Brain pericyte (primary cell): ENCODE results near the gene TRPM3.
"Not testable (repeated sequence)": the region's sequence is repeated elsewhere in the genome, so short reads cannot be mapped to it uniquely, and the experiment has no call there.

ENCODE experiments used
- DNase-seq: peaks from one replicate; pipeline ENCODE4 v3.0.0-alpha.2; 2012; ENCODE audit warnings: low read depth, low spot score

Gene TRPM3

DNA sequence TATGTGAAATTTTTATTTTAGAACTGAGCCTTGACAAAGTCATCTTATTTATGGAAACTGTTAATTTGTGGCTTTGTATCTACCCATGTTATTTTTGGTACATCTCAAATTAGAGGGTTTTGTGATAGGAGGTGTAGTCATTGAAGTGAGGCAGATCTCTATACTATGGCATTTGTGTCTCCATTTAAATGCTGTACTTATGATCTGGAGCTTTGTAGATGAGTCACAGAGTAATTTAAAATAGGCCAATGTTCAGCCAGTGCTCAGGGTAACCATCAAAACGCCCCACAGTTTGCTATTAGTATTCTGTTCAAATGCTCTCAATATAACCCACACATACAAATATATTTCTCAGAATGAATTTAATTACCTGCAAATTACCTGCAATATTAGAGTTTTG lies 355.5 kb downstream of the TRPM3 start:
- DNase-seq: no peak

DNA sequence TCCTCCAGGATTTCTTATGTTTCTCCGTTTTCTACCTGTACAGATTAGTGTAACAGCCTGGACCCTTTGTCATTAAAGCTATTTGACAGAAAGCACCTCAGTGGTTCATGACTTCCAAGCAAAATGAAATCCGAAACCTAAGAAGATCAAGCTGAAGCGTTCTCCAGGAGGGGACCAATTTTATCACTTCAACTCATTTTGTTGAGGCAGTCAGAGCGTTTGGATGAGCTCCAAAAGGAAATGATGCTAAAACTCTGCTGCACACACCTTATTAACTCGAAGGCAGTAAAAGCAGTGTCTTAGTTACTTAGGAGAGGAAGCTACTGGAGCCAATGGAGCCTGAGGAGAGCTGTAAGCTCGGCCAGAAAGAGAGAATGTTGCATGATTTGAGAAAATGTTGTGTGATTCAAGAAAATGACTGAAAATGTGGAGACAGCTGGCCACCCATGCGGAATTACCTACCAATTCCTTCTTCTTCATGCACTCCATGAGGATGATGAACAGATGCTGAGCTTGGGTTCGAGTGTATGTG lies 360.2 kb downstream of the TRPM3 start:
- no peak for DNase-seq

DNA sequence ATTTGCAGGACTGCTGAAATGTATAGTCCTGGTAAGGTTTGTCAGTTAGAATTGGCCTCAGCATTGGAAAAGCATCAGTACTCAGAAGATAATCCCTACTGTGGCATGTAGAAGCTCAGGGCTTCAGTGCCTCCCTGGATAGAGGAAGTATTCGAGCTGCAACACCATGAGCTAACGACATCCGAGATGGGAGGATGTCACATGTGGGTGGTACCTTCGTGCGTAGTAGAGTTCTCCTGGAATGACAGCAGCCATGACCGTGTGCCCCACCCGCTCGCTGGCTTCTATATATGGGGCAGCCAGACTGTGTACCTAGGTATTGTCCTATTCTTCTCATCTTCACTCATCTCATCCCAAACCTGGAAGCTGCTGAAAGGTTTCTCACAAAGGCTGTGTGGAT lies 361.2 kb downstream of the TRPM3 start:
- DNase-seq: no peak

DNA sequence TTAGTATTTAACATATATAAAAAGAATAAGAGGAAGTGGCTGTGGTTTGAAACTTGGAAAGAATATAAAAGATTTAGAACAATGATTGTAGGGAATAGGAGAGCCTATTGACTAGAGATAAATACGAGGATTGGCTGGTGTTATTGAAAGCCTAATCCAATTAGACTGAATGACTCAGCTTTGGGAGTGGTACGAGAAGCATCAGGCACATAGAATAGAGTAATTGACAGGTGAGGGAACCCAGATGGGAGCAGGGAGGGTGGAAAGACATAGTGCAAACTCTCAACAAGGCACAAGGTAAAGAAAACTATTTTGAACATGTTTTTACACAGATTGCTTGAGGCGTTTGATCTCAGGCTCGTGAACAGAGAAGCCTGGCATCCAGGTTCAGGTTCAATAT lies 368.1 kb downstream of the TRPM3 start:
- DNase-seq: no peak

DNA sequence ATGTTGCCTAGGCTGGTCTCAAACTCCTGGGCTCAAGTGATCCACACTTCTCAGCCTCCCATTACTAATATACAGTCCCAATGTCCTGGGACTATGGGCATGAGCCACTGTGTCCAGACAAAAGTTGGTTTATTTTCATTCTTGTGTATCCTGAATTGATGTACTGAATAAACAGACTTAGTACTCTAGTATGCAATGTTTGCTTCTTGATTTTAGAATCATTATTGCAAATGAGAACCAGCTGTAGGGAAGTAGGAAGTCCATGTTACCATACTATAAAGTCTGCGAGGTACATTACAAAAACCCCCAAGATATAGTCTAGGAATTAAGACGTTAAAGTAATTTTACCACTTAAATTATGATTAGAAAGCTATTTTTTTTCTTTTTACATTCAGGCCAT lies 372.4 kb downstream of the TRPM3 start:
- DNase-seq: no peak

DNA sequence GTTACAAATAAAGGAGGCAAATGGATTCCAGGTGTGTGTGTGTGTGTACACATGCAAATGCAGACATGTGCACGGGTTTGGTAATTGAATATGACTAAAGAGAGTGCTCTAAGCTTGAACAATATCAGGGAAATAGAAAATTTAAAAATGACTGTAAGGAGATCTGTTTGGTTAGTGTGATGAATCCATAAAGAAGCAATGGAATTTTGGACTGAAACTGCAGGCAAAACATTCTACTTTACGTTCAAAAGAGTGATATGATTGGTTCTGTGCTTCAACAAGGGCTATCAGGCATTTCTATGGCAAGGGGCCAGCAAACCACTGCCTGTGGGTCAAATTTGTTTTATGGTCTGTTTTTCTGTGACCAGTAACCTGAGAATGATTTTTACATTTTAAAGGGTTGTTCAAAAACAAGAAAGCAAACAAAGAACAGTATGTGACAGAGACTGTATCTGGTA lies 374.1 kb downstream of the TRPM3 start:
- no peak for DNase-seq

DNA sequence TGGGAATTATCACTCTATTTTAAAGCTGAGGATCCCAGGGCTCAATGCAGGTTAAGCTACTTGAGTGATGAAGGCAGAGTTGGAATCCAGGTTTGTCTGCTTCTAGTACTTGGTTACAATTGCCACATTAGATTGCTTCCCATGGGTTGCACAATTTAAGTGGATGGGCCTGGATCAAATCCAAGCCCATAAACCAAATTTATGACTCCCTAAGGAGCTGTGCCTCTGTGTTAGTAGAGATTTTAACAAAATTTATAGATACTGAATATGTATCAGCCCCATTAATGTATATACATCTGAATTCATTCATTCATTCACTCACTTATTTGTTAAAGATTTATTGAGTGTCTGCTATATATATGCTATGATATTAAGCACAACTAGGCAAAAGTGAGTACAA lies 374.7 kb downstream of the TRPM3 start:
- no peak for DNase-seq

DNA sequence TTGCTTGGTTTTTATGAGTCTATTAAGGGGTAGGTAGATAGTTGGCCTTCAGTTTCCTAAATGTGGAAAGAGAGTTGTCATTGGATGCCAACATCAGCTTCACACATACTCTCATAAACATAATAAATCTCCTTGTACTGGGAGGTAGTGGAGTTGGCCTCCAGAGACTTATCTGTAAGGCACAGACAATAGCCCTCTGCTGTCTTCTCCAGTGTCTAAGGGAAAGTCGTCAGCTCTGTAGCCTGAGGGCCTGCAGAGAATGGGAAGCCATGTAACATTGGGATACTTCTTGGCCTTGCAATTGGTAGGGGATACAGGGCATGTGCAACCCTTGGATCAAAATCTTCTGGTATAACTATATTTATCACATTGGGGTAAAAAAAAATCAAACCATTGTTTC lies 375.1 kb downstream of the TRPM3 start:
- no peak for DNase-seq

DNA sequence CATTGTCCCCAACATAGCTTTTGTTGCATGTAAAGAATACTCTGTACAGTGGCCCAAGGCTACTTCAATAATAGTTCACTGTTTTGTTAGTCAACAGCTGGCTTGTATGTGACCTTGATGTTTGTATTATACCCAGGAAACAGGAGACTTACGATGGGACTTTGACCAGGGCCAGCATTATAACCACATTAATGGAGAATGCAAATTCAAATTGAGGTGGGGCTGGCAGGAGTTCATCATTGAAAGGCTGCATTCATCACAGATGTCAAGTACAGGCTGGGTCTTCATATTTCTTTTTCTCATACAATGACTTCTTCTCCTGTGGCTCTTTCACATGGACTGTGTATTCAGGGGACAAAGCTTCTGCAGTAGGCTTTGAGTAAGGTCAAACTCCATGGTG lies 396.6 kb downstream of the TRPM3 start:
- not testable (repeated sequence) for DNase-seq

DNA sequence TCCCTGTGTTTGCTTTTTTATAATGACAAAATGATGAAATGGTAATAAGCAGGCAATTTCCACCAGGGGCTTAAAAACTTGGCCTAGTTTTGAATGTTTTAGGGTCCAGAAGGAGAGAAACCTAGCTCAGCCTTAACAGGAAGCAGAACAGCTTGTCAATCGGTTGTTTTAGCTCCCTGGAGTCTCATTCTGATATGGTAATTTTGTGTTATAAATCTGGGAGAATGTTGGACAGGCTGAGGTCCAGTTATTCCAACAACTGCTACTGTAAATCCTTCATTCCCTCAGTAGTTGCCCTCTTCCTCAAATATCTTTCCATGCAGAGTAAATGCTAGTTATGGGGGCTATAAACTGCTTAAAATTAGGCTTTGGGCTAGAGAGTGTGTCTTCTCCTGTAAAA lies 397.4 kb downstream of the TRPM3 start:
- not testable (repeated sequence) for DNase-seq

DNA sequence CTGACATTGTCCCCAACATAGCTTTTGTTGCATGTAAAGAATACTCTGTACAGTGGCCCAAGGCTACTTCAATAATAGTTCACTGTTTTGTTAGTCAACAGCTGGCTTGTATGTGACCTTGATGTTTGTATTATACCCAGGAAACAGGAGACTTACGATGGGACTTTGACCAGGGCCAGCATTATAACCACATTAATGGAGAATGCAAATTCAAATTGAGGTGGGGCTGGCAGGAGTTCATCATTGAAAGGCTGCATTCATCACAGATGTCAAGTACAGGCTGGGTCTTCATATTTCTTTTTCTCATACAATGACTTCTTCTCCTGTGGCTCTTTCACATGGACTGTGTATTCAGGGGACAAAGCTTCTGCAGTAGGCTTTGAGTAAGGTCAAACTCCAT lies 414.6 kb downstream of the TRPM3 start:
- DNase-seq: not testable (repeated sequence)

DNA sequence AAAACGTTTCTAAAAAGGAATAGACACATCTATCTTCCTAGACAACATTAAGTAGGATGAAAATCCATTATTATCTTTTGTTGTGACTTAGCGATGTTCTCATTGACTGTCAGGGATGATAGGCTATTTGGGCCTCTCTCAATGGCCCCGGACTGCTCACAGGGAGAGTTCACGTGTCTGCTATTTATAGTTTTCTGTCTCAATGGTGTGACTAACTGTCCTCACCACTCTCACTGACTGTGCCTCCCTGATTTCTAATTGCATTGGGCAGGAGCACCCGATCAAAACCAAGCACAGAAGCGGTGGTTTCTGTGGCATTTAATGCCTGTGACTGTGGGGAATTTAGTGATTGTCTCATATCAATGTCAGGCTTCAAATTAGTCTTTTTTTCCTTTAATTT lies 420.3 kb downstream of the TRPM3 start:
- no peak for DNase-seq

DNA sequence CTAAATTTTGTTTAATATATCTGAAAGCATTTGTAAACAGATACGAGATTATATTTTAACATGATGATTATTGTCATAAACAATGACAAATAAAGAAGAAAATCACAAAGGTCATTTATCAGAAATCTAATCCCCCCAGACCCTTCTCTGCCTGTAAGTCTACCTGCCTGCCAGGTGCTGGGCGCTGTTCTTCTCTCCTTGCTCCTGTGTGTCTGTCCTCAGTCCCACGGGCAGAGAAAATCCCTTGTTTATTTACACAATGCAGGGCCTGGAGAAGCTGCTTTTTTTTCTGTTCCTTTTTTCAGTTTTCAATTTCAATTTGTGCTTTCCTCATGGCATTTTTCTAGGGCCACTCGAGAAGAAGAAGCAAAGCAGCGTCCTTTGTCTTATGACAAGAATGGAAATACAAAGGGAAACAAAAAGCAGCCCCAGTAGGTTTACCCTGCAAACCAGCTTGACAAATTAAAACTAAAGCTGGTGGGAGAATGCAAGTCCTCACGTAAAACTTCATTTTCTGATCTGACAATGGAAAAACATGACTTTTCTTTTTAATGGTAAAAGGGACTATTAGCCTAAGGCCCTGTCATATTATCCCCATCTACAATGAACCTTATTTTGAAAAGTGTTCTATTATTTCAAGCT lies 424.6 kb downstream of the TRPM3 start:
- no peak for DNase-seq

DNA sequence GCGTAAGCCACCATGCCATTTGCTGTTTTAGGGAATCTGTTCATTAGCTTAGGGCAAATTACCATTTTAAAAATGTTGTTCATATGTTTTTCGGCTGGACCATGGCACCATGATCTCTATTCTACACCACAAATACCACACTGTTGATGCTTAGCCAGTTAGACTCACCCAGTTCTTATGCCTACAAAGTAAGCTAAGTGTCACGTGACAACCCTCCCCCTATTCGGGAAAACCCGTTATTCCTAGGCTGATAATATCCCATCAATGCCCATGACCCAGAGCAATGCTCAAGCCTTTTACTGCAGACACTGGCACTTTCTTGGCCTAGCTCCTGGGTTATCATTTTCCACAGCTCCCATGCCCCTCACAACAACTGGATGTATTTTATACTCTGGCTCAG lies 426.7 kb downstream of the TRPM3 start:
- DNase-seq: no peak

DNA sequence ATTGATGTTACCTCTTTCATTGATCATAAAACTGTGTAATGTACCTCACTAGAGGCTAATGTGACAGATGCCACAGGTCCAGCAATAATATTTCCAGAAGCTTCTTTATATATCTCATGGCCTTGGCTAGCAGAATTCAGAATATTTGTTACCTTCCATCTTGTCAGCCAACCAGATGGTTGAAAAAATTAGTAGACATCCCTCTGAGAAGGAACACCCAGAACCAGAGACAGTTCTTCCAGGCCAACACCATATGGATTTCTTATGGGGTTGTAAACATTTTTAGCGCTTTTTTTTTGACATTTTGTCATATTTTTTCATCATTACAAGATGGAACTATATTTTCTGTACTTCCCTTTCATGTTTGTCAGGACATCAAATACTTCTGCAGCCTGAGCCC lies 428.2 kb downstream of the TRPM3 start:
- no peak for DNase-seq

DNA sequence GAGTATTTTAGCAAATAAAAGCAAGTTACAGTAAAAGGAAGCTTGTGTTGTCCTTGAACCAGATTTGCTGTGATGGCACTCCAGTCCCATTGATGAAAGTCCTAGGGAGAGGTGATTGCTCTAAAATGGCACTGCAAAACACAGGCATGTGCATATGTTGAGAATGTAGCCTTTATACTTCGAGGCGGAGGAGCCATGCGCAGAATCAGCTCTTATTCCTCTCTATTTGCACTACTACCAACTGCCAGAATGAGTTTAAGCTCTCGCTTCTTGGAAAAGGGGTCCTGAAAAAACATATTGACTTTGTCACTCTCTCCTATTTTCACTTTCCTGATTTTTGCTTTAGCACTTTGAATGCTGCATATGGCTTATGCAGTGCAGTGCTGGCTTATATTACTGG lies 429.0 kb downstream of the TRPM3 start:
- no peak for DNase-seq

DNA sequence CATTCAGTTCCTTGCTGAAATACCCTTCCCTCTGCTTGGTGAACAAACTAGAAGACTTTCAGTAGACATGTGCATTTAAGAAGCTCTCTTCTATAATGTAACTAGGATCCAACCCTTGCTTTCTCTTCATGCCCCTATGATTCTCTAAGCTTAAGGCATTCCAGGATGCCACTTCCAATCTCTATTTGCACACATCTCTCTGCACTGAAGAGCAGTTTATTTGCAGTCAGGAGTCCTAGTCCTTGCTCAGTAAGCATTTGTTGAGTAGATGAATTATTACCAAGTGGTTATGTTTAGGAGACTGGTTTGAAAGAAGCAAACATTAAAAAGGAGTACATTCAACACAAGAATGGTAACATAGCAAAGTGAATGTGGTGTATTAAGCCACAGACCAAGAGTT lies 432.7 kb downstream of the TRPM3 start:
- DNase-seq: no peak

DNA sequence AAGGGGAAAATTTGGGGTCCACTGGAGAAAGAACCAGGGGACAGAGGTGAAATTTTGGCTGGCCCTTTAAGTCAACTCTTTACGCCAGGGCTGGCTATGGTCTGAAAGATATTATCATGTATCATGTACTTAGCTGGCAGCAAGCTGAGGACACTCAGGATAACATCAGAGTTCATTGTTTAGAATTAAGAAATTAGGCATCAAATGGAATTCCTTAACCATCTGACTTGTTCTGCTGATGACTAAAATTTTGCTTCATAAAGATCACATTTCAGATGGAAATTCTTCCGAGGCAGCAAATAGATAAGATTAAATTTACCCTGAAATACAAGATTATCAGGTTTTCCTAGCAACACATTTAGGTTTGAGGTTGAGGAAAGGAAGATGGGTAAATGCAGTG lies 437.6 kb downstream of the TRPM3 start:
- no peak for DNase-seq

DNA sequence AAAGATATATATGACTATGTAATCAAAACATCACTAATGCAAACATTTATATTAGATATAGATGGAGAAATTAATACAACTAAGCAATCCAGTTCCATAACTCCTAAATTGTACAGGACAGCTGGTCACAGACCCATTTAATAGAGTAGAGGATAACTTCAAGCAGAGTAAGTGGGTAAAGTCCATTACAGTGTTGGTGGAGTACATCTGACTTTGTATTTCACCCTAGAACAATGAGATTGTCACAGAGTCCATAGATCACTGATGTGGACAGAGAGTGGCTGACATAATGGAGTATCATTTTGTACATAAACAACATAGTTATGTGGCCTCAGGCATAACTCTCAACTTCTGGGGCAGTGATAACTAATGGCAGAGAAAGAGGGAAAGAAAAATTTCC lies 439.1 kb downstream of the TRPM3 start:
- no peak for DNase-seq

DNA sequence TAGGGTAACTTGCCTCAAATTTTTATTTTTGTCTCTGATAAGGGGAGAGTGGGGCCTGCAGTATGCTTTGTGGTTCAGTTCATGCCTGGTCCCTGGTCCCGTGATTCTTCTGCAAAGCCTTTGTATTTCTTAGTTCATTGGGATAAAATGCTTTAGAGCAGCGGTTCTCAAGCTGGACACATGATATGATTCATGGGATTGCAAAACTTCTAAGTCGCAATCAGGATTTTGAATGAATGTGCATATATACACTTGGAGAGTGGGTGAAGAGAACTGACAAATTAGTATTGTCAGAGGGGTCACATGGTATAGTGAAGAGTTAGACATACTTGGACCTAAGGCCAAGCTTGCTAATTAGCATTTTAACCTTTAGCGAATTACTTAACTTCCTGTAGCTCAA lies 441.6 kb downstream of the TRPM3 start:
- DNase-seq: no peak

DNA sequence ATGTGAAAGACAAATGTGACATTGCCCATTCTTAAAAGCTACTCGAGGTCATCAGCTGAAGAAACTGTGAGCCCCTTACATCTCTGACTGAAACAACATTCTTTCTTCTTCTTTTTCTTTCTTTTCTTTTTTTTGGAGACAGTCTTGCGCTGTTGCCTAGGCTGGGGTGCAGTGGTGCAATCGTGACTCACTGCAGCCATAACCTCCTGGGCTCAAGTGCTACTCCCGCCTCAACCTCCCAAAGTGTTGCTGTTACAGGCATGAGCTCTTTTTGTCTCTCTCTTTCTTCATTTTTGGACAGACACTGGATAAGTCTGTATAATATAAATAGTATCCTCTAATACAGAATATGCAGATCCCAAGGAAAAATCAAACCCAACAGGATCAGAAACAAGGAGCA lies 443.3 kb downstream of the TRPM3 start:
- DNase-seq: no peak

DNA sequence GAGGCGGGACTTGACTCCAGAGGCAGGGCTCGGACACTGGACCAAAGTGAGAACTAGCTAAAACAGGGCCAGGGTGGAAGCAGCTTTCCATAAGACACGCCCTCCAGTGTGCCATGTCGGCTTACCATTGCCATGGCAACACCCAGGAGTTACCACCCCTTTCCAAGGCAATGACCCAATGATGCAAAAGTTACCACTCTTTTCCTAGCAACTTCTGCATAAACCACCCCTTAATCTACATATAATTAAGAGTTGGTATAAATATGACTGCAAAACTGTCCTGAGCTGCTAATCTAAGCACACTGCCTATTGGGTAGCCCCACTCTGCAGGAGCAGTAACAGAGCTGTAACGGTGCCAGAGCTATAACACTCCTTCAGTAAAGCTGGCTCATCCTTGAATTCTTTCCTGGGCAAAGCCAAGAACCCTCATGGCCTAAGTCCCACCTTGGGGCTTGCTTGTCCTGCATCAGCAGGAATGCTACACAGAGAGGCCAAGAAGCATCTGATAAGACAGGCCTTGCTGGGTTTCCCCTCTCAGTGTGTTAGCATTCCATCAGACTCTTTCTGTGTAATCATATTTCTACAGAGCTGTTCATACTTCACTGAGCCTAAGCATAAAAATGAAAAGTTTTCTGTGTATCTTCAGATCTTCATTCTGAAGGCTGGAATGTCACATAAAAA lies 444.2 kb downstream of the TRPM3 start:
- DNase-seq: no peak

DNA sequence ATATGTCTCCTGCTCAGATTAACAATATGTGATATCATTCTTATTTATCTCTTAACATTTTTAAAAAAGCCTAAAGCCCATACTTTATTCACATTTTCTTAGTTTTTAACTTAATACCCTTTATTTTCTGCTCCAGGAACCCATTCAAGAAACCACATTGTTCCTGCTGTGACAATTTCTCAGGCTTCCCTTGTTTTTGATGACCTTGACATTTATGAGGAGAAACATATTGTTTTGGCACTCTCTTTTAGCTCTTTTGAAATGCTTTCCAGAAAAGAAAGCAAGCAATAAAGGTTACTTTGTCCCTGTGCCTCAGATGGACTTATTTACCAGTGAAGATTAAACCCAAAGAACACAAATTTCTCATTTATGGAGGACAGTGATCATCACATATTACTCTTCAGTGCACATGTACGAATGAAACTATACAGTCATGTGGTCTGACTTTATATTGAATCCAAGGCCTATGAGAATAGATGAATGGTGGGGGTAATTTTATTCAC lies 445.5 kb downstream of the TRPM3 start:
- DNase-seq: no peak
